Neuron (in vitro differentiated cells): ENCODE data around the gene APBB1.

Source experiments
- H2AFZ ChIP-seq: one replicate; pipeline ENCODE4 v1.6.1; 2013; ENCODE audit warnings: low read depth, mild to moderate bottlenecking, inconsistent platforms, low read length, moderate library complexity
- H3K27me3 ChIP-seq: one replicate; pipeline ENCODE4 v1.6.1; 2013; ENCODE audit warnings: low read length; ENCODE audit not compliant: insufficient read depth
- H3K36me3 ChIP-seq: one replicate; pipeline ENCODE4 v1.6.1; 2013; ENCODE audit warnings: low read length; ENCODE audit not compliant: insufficient read depth
- H3K4me1 ChIP-seq: one replicate; pipeline ENCODE4 v1.6.1; 2013; ENCODE audit warnings: low read length; ENCODE audit not compliant: insufficient read depth
- H3K4me3 ChIP-seq: 2 replicates; pipeline ENCODE4 v1.5.1; 2013; ENCODE audit warnings: mild to moderate bottlenecking, low read length, moderate library complexity
- H3K9me3 ChIP-seq: one replicate; pipeline ENCODE4 v1.6.1; 2013; ENCODE audit warnings: low read length

The APBB1 gene

GRCh38 chr11:6438979-6439571 is 20.2 kb upstream of the APBB1 start:
- no peak overlapping the region for H3K4me3 ChIP-seq
- no peak overlapping the region for H2AFZ ChIP-seq
- H3K9me3 ChIP-seq: no peaks in the 10 kb centered on the region
- peaks cover 2% of the 10 kb centered on the region for H3K4me1 ChIP-seq
- H3K36me3 ChIP-seq: no peaks in the 10 kb centered on the region
- no peaks in the 10 kb centered on the region for H3K27me3 ChIP-seq

DNA sequence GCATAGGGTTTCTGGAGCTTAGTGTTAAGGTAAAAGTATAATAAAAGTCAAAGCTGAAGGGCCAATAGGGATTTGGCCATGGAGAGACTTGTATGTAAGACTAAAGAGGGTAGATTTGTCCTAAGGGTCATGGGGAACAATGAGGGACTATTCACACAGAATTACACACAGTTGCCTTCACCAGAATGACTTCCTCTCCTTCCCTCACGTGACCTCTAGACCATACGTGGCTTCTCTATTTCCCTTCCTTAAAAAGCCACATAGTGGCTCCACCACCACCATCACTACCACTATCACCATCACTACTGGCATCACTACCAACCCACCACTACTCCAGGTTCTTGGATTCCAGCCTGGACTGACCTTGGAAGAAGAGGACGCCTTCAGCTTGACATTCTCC is 19.1 kb upstream of the APBB1 start:
- no peaks in the 10 kb centered on the region for H3K9me3 ChIP-seq
- H3K36me3 ChIP-seq: no peaks in the 10 kb centered on the region
- H3K4me1 ChIP-seq: peaks cover 2% of the 10 kb centered on the region
- no peak overlapping the region for H3K4me3 ChIP-seq
- H2AFZ ChIP-seq: no peak overlapping the region
- H3K27me3 ChIP-seq: no peaks in the 10 kb centered on the region

GRCh38 chr11:6437423-6437822 is 18.5 kb upstream of the APBB1 start:
- no peaks in the 10 kb centered on the region for H3K9me3 ChIP-seq
- H3K27me3 ChIP-seq: no peaks in the 10 kb centered on the region
- no peak overlapping the region for H3K4me3 ChIP-seq
- H3K4me1 ChIP-seq: peaks cover 2% of the 10 kb centered on the region
- H3K36me3 ChIP-seq: no peaks in the 10 kb centered on the region
- no peak overlapping the region for H2AFZ ChIP-seq

GRCh38 chr11:6433998-6434660 is 15.2 kb upstream of the APBB1 start:
- no peak overlapping the region for H3K4me3 ChIP-seq
- no peaks in the 10 kb centered on the region for H3K27me3 ChIP-seq
- H3K9me3 ChIP-seq: no peaks in the 10 kb centered on the region
- H2AFZ ChIP-seq: no peak overlapping the region
- H3K36me3 ChIP-seq: no peaks in the 10 kb centered on the region
- H3K4me1 ChIP-seq: peaks cover 2% of the 10 kb centered on the region

- Histone ChIP-seq H2AFZ (no peak overlapping the region), H3K27me3 (no peaks in the 10 kb centered on the region), H3K9me3 (no peaks in the 10 kb centered on the region)
Measured at GRCh38 chr11:6431861-6432260, 13.0 kb upstream of the APBB1 start.

GRCh38 chr11:6427516-6427915 is 8.6 kb upstream of the APBB1 start:
- Histone ChIP-seq H3K4me1 (no peaks in the 10 kb centered on the region), H2AFZ (no peak overlapping the region), H3K36me3 (no peaks in the 10 kb centered on the region), H3K4me3 (no peak overlapping the region), H3K9me3 (no peaks in the 10 kb centered on the region), H3K27me3 (no peaks in the 10 kb centered on the region)

More at GRCh38 chr11:6431861-6432260, 13.0 kb upstream of the APBB1 start:
- no peak overlapping the region for H3K4me3 ChIP-seq
- no peaks in the 10 kb centered on the region for H3K4me1 ChIP-seq
- no peaks in the 10 kb centered on the region for H3K36me3 ChIP-seq

GRCh38 chr11:6420677-6421076 is 1.8 kb upstream of the APBB1 start:
- H2AFZ ChIP-seq: no peak overlapping the region
- peaks cover 21% of the 10 kb centered on the region for H3K4me1 ChIP-seq
- no peaks in the 10 kb centered on the region for H3K27me3 ChIP-seq
- no peak overlapping the region for H3K4me3 ChIP-seq
- H3K36me3 ChIP-seq: no peaks in the 10 kb centered on the region
- no peaks in the 10 kb centered on the region for H3K9me3 ChIP-seq

DNA sequence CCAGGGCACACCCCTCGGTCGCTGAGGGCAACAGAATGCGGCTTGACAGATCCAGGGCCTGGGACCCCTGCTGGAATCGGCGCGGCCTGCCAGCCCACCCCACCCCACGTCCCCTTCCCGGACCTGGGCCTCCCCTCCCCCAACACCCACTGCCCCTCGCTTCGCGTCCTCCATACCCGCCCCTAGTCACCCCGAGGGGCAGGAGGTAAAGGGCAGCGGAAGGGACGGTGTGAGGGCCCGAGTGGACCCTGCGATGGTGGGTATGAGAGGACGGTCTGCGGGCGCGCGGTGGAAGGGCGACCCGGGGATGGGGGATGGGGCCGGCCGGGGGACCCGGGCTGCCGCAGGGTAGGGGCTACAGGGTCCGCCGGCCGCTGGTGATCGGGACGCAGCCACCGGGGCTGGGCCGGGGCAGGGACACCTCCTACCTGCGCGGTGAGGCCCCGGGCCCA is 311 bp downstream of the APBB1 start:
- H3K27me3 ChIP-seq: no peaks in the 10 kb centered on the region
- peaks cover 21% of the 10 kb centered on the region for H3K4me1 ChIP-seq
- H3K9me3 ChIP-seq: no peaks in the 10 kb centered on the region
- H3K4me3 ChIP-seq: peak overlapping the region; percentile 89
- peak overlapping the region; percentile 97 for H2AFZ ChIP-seq
- H3K36me3 ChIP-seq: peaks cover 12% of the 10 kb centered on the region

- Histone ChIP-seq H3K4me1 (peaks cover 21% of the 10 kb centered on the region), H3K9me3 (no peaks in the 10 kb centered on the region), H3K4me3 (peak overlapping the region; percentile 89), H2AFZ (no peak overlapping the region), H3K27me3 (no peaks in the 10 kb centered on the region), H3K36me3 (peaks cover 12% of the 10 kb centered on the region)
Measured at GRCh38 chr11:6417907-6418556, 862 bp downstream of the APBB1 start.

DNA sequence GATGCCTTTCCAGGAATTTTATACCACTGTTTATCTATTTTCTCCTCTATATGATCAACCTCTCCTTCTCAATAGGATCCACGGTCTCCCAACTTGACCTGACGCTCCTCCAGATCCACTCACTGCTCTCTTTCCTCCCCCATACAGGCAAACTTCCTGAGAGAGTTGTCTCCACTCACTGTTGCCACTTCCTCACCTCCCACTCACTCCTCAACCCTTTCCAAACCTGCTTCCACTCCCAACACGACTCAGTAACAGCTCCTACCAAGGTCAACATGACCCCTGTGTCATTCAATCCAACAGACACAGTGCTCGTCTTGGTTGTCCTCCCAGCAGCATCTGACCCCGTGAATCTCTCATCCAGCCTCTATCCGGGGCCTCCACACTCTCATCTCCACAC is 3.1 kb downstream of the APBB1 start:
- no peaks in the 10 kb centered on the region for H3K9me3 ChIP-seq
- H3K4me3 ChIP-seq: no peak overlapping the region
- no peak overlapping the region for H2AFZ ChIP-seq
- H3K27me3 ChIP-seq: no peaks in the 10 kb centered on the region
- H3K36me3 ChIP-seq: peaks cover 22% of the 10 kb centered on the region
- H3K4me1 ChIP-seq: peaks cover 21% of the 10 kb centered on the region

- H3K4me1 ChIP-seq: peaks cover 17% of the 10 kb centered on the region
- peaks cover 31% of the 10 kb centered on the region for H3K36me3 ChIP-seq
- no peaks in the 10 kb centered on the region for H3K9me3 ChIP-seq
- no peak overlapping the region for H3K4me3 ChIP-seq
- no peak overlapping the region for H2AFZ ChIP-seq
- no peaks in the 10 kb centered on the region for H3K27me3 ChIP-seq
Measured at GRCh38 chr11:6414874-6415328, 4.0 kb downstream of the APBB1 start.

DNA sequence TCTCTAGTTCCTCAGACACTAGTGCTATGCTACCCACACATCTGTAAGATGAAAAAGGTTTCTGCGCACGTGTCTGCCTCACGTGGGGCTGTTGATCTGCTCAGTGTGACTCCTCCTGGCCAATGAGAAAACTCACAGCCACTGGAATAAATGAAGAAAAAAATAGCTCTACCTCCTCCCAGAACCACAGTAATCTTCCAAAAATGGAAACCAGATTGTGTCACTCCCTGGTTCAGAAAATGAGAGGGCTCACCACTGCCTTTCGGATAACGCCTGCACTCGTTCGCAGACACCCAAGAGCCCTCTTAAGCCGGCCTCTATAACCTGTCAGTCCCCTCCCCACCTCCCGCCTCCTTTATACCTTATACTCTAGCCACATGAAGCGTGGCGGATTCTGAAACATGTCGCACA is 5.1 kb downstream of the APBB1 start:
- Histone ChIP-seq H3K4me3 (no peak overlapping the region), H3K9me3 (no peaks in the 10 kb centered on the region), H2AFZ (no peak overlapping the region), H3K4me1 (peaks cover 12% of the 10 kb centered on the region), H3K27me3 (no peaks in the 10 kb centered on the region), H3K36me3 (peaks cover 39% of the 10 kb centered on the region)

DNA sequence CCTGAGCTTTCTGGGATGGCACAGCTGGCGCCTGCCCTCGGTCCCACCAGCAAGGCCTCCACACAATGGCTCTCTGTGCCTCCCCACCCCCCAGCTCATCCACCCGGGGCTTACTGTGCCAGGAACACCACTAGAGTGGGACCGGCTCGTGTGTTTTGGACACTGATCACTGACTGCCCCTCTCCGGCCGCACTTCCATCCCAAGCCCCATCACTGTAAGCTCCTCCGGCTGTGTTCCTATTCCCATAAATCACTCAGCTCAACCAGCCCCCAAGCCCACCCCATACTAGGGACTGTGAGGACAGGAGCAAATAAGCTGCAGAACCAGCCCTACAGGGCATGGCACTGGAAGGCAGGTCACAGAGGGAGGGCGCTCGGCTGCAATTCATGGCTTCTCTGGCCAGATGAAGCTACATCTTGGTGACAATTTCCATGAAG is 7.3 kb downstream of the APBB1 start:
- Histone ChIP-seq H3K36me3 (peaks cover 39% of the 10 kb centered on the region), H2AFZ (no peak overlapping the region), H3K9me3 (no peaks in the 10 kb centered on the region), H3K27me3 (no peaks in the 10 kb centered on the region), H3K4me1 (peaks cover 7% of the 10 kb centered on the region), H3K4me3 (no peak overlapping the region)
